Measurements from ENCODE around the gene IL1R2. TPM values are rescaled to one million over a fixed set of nuclear protein-coding genes. Genes with fewer than 3 reads are reported as not detected.

Gene IL1R2
- total and polyA plus RNA-seq, 2 of the 13 experiments (the other 11 are each of a cell fraction or from before 2014, with no cell fraction given) = 3.6 to 7.3 TPM

DNA sequence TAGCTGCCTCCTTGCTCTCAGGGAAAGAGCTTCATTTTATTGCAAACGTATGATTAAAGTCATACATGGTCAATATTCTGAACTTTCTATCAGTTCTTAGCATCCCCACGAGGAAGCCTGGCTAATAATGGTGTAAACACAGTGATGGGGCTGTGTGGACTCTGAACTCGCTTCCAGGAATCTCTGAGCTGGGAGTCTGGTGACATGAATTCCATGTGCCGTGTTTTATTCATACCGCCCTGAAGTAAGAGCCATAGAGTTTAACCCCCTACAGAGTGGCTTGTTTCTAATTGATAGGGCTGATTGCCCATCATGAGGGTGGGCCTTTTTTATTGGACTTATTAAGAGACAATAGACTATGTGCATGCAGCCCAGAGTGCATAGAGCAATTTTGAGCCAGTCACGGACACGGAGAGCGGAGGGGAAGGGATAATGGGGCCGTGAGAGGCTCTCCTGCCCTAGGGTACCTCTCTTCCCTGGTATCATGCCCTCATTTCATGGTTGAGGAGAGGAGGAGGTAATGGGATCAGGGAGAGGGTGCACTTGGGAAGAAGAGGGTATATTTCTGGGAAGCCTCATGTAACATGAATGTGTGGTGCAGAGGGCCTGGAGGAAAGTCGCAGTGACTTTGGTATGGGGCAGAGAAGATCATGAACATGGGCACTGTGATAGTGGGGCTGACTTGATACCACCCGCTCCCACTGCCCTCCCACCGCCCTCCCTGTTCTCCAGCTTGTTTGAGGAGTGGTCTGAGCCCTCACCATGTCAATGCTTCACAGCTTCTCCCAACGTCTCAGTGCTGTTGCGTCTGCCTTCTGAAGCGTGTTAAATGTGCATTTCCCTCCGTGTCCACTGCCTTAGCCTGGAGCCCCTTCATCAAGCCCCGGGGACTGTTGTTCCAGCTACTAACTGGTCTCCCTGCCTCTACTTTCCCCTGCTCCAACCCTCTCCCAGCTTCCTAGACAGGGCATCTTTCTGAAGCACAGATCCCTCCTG lies 73.2 kb downstream of the IL1R2 start (continued):
- TF ChIP-seq, protein P1, sequence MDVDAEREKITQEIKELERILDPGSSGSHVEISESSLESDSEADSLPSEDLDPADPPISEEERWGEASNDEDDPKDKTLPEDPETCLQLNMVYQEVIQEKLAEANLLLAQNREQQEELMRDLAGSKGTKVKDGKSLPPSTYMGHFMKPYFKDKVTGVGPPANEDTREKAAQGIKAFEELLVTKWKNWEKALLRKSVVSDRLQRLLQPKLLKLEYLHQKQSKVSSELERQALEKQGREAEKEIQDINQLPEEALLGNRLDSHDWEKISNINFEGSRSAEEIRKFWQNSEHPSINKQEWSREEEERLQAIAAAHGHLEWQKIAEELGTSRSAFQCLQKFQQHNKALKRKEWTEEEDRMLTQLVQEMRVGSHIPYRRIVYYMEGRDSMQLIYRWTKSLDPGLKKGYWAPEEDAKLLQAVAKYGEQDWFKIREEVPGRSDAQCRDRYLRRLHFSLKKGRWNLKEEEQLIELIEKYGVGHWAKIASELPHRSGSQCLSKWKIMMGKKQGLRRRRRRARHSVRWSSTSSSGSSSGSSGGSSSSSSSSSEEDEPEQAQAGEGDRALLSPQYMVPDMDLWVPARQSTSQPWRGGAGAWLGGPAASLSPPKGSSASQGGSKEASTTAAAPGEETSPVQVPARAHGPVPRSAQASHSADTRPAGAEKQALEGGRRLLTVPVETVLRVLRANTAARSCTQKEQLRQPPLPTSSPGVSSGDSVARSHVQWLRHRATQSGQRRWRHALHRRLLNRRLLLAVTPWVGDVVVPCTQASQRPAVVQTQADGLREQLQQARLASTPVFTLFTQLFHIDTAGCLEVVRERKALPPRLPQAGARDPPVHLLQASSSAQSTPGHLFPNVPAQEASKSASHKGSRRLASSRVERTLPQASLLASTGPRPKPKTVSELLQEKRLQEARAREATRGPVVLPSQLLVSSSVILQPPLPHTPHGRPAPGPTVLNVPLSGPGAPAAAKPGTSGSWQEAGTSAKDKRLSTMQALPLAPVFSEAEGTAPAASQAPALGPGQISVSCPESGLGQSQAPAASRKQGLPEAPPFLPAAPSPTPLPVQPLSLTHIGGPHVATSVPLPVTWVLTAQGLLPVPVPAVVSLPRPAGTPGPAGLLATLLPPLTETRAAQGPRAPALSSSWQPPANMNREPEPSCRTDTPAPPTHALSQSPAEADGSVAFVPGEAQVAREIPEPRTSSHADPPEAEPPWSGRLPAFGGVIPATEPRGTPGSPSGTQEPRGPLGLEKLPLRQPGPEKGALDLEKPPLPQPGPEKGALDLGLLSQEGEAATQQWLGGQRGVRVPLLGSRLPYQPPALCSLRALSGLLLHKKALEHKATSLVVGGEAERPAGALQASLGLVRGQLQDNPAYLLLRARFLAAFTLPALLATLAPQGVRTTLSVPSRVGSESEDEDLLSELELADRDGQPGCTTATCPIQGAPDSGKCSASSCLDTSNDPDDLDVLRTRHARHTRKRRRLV (CRISPR knock-in tag; IDR thresholded peaks at IDR 0.05) = 0 out of 2 replicates have a peak, but pooled peaks have one; percentile 4
- TF ChIP-seq ZMYM4 (CRISPR knock-in tag; IDR thresholded peaks at IDR 0.05) (peak; percentile 58), PTBP1 (IDR thresholded peaks at IDR 0.05; ENCODE audit: low read depth, low read length, poor library complexity, severe bottlenecking) (no peak), ZNF562 (CRISPR knock-in tag; IDR thresholded peaks at IDR 0.05; ENCODE audit: borderline replicate concordance) (no peak), ZNF547 (CRISPR knock-in tag; IDR thresholded peaks at IDR 0.05) (no peak), ZNF263 (CRISPR knock-in tag; IDR thresholded peaks at IDR 0.05) (no peak; the same call in 1 of the 2 replicates), ZNF572 (CRISPR knock-in tag; IDR thresholded peaks at IDR 0.05) (no peak), SMAD3 (CRISPR knock-in tag; IDR thresholded peaks at IDR 0.05) (peak; percentile 66; the same call in 1 of the 2 replicates), MYC (CRISPR knock-in tag; IDR thresholded peaks at IDR 0.05; ENCODE audit: borderline replicate concordance) (no peak; the same call in 1 of the 2 replicates), SMC3 (IDR thresholded peaks at IDR 0.05; ENCODE audit: low read length) (peak; percentile 47), RBM22 (optimal IDR thresholded peaks at IDR 0.05; ENCODE audit: low read length) (no peak), CENPT (CRISPR knock-in tag; IDR thresholded peaks at IDR 0.05; ENCODE audit: low read depth) (0 out of 2 replicates have a peak, but pooled peaks have one; percentile 20), NFYB (CRISPR knock-in tag; IDR thresholded peaks at IDR 0.05) (no peak), ZNF773 (CRISPR knock-in tag; IDR thresholded peaks at IDR 0.05; ENCODE audit: borderline replicate concordance) (no peak), KAT8 (CRISPR knock-in tag; IDR thresholded peaks at IDR 0.05) (no peak), ZFP41 (CRISPR knock-in tag; IDR thresholded peaks at IDR 0.05; ENCODE audit: borderline replicate concordance) (0 out of 2 replicates have a peak, but pooled peaks have one; percentile 15), SP4 (CRISPR knock-in tag; IDR thresholded peaks at IDR 0.05) (no peak)
- TF ChIP-seq, protein P2, sequence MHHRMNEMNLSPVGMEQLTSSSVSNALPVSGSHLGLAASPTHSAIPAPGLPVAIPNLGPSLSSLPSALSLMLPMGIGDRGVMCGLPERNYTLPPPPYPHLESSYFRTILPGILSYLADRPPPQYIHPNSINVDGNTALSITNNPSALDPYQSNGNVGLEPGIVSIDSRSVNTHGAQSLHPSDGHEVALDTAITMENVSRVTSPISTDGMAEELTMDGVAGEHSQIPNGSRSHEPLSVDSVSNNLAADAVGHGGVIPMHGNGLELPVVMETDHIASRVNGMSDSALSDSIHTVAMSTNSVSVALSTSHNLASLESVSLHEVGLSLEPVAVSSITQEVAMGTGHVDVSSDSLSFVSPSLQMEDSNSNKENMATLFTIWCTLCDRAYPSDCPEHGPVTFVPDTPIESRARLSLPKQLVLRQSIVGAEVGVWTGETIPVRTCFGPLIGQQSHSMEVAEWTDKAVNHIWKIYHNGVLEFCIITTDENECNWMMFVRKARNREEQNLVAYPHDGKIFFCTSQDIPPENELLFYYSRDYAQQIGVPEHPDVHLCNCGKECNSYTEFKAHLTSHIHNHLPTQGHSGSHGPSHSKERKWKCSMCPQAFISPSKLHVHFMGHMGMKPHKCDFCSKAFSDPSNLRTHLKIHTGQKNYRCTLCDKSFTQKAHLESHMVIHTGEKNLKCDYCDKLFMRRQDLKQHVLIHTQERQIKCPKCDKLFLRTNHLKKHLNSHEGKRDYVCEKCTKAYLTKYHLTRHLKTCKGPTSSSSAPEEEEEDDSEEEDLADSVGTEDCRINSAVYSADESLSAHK (CRISPR knock-in tag; IDR thresholded peaks at IDR 0.05; ENCODE audit: borderline replicate concordance) = no peak
- TF ChIP-seq, protein P3, sequence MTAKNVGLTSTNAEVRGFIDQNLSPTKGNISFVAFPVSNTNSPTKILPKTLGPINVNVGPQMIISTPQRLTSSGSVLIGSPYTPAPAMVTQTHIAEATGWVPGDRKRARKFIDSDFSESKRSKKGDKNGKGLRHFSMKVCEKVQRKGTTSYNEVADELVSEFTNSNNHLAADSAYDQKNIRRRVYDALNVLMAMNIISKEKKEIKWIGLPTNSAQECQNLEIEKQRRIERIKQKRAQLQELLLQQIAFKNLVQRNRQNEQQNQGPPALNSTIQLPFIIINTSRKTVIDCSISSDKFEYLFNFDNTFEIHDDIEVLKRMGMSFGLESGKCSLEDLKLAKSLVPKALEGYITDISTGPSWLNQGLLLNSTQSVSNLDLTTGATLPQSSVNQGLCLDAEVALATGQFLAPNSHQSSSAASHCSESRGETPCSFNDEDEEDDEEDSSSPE (CRISPR knock-in tag; IDR thresholded peaks at IDR 0.05) = no peak
